Left ventricle myocardium inferior (tissue), 1 donor: ENCODE results near the gene METTL24. TPM values are rescaled to one million over a fixed set of nuclear protein-coding genes. Genes with fewer than 3 reads are reported as not detected.

ENCODE experiments used
- DNase-seq: peaks from one replicate; pipeline ENCODE4 v3.0.0-alpha.2; 2020
- H3K27ac ChIP-seq: fragments of 200-600 bp; replicated peaks from 2 replicates; pipeline ENCODE4 v1.8.0; 2021
- H3K27me3 ChIP-seq: fragments of 200-600 bp; 2 replicates; pipeline ENCODE4 v1.8.0; 2021; ENCODE audit warnings: low read depth
- H3K36me3 ChIP-seq: fragments of 200-600 bp; 2 replicates; pipeline ENCODE4 v1.8.0; 2021
- H3K4me1 ChIP-seq: fragments of 200-600 bp; 2 replicates; pipeline ENCODE4 v1.8.0; 2021
- H3K4me3 ChIP-seq: fragments of 200-600 bp; 2 replicates; pipeline ENCODE4 v1.8.0; 2021; ENCODE audit warnings: mild to moderate bottlenecking, moderate library complexity
- H3K9me3 ChIP-seq: fragments of 200-600 bp; replicated peaks from 2 replicates; pipeline ENCODE4 v1.8.0; 2021
- intact Hi-C: fragments of 100-400 bp; cut with micrococcal nuclease; formaldehyde crosslinking; loops from one replicate; pipeline ENCODE4 v1.11.0; 2022
- long read RNA-seq: library from polyadenylated mRNA; unstranded; transcript quantifications from one replicate; pipeline ENCODE4 v2.0.0, GENCODE V29; 2021
- total RNA-seq: library from RNA; stranded (reverse); fragmentation: NEBNext Ultra II Directional; extraction: Animal tissue kit (Norgen Biotek cat#: 25700); gene quantifications from one replicate; pipeline ENCODE4 v1.2.1, GENCODE V29; 2021
- TF ChIP-seq, protein P1 (sequence below): fragments of 200-600 bp; IDR thresholded peaks from 2 replicates; pipeline ENCODE4 v1.8.0; 2021; ENCODE audit warnings: antibody characterized with exemption, mild to moderate bottlenecking, borderline replicate concordance
- donor health status: DM: no; HTN: yes; CAD: no; lungs with severe emphysema.

METTL24 gene
- total RNA-seq, result 1.2 TPM
- long read RNA-seq, partial matches to known transcripts, result 1 of 6 reads
- long read RNA-seq, other reads (novel, unspliced or antisense), result 4 of 6 reads

- Histone ChIP-seq H3K4me3 (peak within 1 kb of the TSS; percentile 71), H3K9me3 (no peaks in the 10 kb centered on the region), H3K27ac (peak within 1 kb of the TSS; percentile 74), H3K27me3 (peaks cover 59% of the 10 kb centered on the region), H3K36me3 (no peaks in the 10 kb centered on the region), H3K4me1 (peaks cover 25% of the 10 kb centered on the region)
- TF ChIP-seq, protein P1, sequence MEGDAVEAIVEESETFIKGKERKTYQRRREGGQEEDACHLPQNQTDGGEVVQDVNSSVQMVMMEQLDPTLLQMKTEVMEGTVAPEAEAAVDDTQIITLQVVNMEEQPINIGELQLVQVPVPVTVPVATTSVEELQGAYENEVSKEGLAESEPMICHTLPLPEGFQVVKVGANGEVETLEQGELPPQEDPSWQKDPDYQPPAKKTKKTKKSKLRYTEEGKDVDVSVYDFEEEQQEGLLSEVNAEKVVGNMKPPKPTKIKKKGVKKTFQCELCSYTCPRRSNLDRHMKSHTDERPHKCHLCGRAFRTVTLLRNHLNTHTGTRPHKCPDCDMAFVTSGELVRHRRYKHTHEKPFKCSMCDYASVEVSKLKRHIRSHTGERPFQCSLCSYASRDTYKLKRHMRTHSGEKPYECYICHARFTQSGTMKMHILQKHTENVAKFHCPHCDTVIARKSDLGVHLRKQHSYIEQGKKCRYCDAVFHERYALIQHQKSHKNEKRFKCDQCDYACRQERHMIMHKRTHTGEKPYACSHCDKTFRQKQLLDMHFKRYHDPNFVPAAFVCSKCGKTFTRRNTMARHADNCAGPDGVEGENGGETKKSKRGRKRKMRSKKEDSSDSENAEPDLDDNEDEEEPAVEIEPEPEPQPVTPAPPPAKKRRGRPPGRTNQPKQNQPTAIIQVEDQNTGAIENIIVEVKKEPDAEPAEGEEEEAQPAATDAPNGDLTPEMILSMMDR, result no peak
- intact Hi-C loops, result no loop called here
- DNase-seq, result no peak
These were observed at the start of gene METTL24 for GRCh38 chr6:110357664-110358552. Gene METTL24 (minus strand): TSS chr6:110358349. CDS start chr6:110358272, 77 bp downstream.

GRCh38 chr6:110404607-110405006, 46.5 kb upstream of the METTL24 start:
- Histone ChIP-seq H3K9me3 (no peaks in the 10 kb centered on the region), H3K4me3 (no peak overlapping the region), H3K36me3 (peaks cover 9% of the 10 kb centered on the region), H3K27ac (no peak overlapping the region), H3K27me3 (no peaks in the 10 kb centered on the region), H3K4me1 (peaks cover 17% of the 10 kb centered on the region)
- no peak for DNase-seq
- TF ChIP-seq, protein P1, result no peak
- intact Hi-C loops, result no loop called here

- Histone ChIP-seq H3K27me3 (no peaks in the 10 kb centered on the region), H3K27ac (no peak overlapping the region), H3K36me3 (peaks cover 3% of the 10 kb centered on the region), H3K9me3 (no peaks in the 10 kb centered on the region), H3K4me3 (no peak overlapping the region), H3K4me1 (peaks cover 17% of the 10 kb centered on the region)
- TF ChIP-seq, protein P1, result no peak
- no peak for DNase-seq
- intact Hi-C loops, result no loop called here
These were observed 43.5 kb upstream of the METTL24 start for GRCh38 chr6:110401585-110402176.

- Histone ChIP-seq H3K4me1 (peaks cover 25% of the 10 kb centered on the region), H3K27me3 (no peaks in the 10 kb centered on the region), H3K27ac (no peak overlapping the region), H3K4me3 (peak overlapping the region; percentile 64), H3K9me3 (no peaks in the 10 kb centered on the region), H3K36me3 (no peaks in the 10 kb centered on the region)
- TF ChIP-seq, protein P1, result no peak
- intact Hi-C loops, result no loop called here
- DNase-seq, result no peak
These were observed 42.1 kb upstream of the METTL24 start for GRCh38 chr6:110400208-110400607.

DNA sequence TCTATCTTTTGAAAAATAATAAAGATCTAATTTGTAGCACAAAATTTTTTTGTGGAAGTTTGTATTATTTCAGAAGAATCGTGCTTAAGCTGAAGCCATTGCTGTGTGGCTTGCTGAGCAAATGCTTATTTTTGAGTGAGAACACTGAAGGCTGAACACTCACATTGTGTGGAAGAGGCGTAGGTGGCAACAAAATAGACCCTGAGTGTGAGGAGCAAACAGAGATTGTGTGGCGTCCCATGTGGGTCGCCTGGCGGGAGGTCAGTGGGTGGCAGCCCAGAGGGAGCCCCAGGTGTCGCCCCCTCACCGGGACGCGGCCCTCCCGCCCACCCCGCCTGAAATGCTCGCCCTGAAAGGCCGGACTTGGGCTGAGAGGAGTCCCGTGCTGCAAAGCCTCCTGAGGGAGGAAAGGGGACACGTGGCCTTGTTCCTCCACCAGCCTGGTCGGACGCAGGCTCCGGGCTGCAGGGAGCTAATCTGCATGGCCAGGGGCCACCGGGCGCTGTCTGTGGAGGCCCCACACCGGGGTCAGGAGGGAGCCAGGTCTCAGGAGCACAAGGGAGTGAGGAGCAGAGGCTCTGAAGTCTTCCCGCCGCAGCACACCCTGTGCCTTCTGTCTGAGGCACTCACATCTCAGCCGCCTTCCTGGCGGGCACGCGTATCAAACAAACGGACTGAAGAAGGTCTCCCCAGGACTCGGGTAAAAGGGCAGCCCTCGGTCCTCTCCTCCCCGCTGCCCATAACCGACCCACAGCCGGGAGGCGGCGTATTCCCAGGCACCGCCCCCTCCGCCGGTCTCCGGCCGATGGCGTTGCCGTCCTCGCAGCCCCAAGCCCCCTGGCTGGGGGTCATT, 41.3 kb upstream of the METTL24 start:
- DNase-seq, result no peak
- Histone ChIP-seq H3K9me3 (no peaks in the 10 kb centered on the region), H3K36me3 (no peaks in the 10 kb centered on the region), H3K4me1 (peaks cover 32% of the 10 kb centered on the region), H3K27me3 (no peaks in the 10 kb centered on the region), H3K27ac (no peak overlapping the region), H3K4me3 (peak overlapping the region; percentile 64)
- TF ChIP-seq, protein P1, result no peak
- intact Hi-C loops, result no loop called here
